K562 (cell line): ENCODE results near the gene KLK1. TPM values are rescaled to one million over a fixed set of nuclear protein-coding genes. Genes with fewer than 3 reads are reported as not detected.

ENCODE experiments used
- BRD4 ChIP-seq: fragments of 200-600 bp; sonication (generic); IDR thresholded peaks from 2 replicates; pipeline ENCODE4 v1.6.1; 2017; ENCODE audit warnings: inconsistent platforms
- CBFB ChIP-seq: sonication (generic); formaldehyde crosslinking; IDR thresholded peaks from 2 replicates; pipeline ENCODE4 v1.4.0; 2020; ENCODE audit warnings: mild to moderate bottlenecking, missing genetic modification reagents
- HDAC6 ChIP-seq: IDR thresholded peaks from 2 replicates; pipeline ENCODE4 v1.6.1; 2012; ENCODE audit warnings: low read depth, mild to moderate bottlenecking, control low read depth, inconsistent platforms, low read length, moderate library complexity
- KDM5B ChIP-seq: fragments of 200-600 bp; sonication (generic); IDR thresholded peaks from 2 replicates; pipeline ENCODE4 v1.6.1; 2012; ENCODE audit warnings: low read depth, mild to moderate bottlenecking, moderate library complexity, low read length, control low read depth, inconsistent platforms; ENCODE audit not compliant: insufficient replicate concordance
- TAF15 ChIP-seq: fragments of 200-400 bp; formaldehyde crosslinking; IDR thresholded peaks from 2 replicates; pipeline ENCODE4 v1.6.1; 2017; ENCODE audit warnings: mild to moderate bottlenecking, low read depth, low read length, moderate library complexity
- TARDBP ChIP-seq: fragments of 450-650 bp; IDR thresholded peaks from 2 replicates; pipeline ENCODE4 v1.6.1; 2016
- ZNF644 ChIP-seq: fragments of 200-800 bp; sonication (Bioruptor generic); IDR thresholded peaks from 2 replicates; pipeline ENCODE4 v1.6.1; 2016; ENCODE audit warnings: low read depth, missing genetic modification characterization, missing compliant biosample characterization
- polyA plus RNA-seq, 8 experiments: library from polyadenylated mRNA; depleted of rRNA in 4 of 8; stranded (reverse) in 5 of 8; unstranded in 3 of 8; fragments of >200 nt; fragmentation: Nextera tagmentation in 2 of 8; fragmentation: Illumina TruSeq in 1 of 8; extraction: Ambion mirVana in 2 of 8; extraction: Trizol in 1 of 8; gene quantifications; 2 replicates each; pipeline versions ENCODE4 v1.2.1 to v1.2.3, GENCODE V29; 2011 to 2014; ENCODE audit warnings: inconsistent platforms in 1 of 8, missing spikeins in 1 of 8
- total RNA-seq, 7 experiments: library from RNA; depleted of rRNA in 6 of 7; stranded (reverse); fragments of >200 nt in 6 of 7; fragmentation: Illumina TruSeq in 2 of 7; extraction: Trizol in 2 of 7; gene quantifications; 2 replicates each; pipeline versions ENCODE4 v1.2.1 to v1.2.3, GENCODE V29; 2011 to 2021; ENCODE audit warnings: low replicate concordance in 1 of 7
- TF ChIP-seq, protein P1 (sequence below): fragments of 200-800 bp; sonication (Bioruptor generic); IDR thresholded peaks from 2 replicates; pipeline ENCODE4 v1.6.1; 2017; ENCODE audit warnings: missing genetic modification characterization, missing compliant biosample characterization
- TF ChIP-seq, protein P2 (sequence below): fragments of 450-650 bp; IDR thresholded peaks from 2 replicates; pipeline ENCODE4 v1.6.1; 2014; ENCODE audit warnings: low read depth, mild to moderate bottlenecking, moderate library complexity, borderline replicate concordance
- TF ChIP-seq, protein P3 (sequence below): fragments of 200-600 bp; sonication (generic); IDR thresholded peaks from one replicate; pipeline ENCODE4 v1.6.1; 2012; ENCODE audit warnings: mild to moderate bottlenecking, low read depth, low read length, inconsistent platforms

The KLK1 gene
- total and polyA plus RNA-seq, 9 of the 15 experiments (the other 6 are each of a cell fraction or from before 2014, with no cell fraction given): 0.87 to 15.4 (median 9.1) TPM

DNA sequence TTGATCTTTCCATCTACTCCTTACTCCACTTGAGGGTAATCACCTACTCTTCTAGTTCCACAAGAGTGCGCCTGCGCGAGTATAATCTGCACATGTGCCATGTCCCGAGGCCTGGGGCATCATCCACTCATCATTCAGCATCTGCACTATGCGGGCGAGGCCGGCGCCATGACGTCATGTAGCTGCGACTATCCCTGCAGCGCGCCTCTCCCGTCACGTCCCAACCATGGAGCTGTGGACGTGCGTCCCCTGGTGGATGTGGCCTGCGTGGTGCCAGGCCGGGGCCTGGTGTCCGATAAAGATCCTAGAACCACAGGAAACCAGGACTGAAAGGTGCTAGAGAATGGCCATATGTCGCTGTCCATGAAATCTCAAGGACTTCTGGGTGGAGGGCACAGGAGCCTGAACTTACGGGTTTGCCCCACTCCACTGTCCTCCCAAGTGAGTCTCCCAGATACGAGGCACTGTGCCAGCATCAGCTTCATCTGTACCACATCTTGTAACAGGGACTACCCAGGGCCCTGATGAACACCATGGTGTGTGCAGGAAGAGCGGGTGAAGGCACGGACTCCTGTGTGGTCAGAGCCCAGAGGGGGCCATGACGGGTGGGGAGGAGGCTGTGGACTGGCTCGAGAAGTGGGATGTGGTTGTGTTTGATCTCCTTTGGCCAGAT is 47.0 kb upstream of the KLK1 start (continued):
- TF ChIP-seq TARDBP: peak; percentile 71; the same call in 1 of the 2 replicates
- TF ChIP-seq KDM5B: no peak
- TF ChIP-seq, protein P1, sequence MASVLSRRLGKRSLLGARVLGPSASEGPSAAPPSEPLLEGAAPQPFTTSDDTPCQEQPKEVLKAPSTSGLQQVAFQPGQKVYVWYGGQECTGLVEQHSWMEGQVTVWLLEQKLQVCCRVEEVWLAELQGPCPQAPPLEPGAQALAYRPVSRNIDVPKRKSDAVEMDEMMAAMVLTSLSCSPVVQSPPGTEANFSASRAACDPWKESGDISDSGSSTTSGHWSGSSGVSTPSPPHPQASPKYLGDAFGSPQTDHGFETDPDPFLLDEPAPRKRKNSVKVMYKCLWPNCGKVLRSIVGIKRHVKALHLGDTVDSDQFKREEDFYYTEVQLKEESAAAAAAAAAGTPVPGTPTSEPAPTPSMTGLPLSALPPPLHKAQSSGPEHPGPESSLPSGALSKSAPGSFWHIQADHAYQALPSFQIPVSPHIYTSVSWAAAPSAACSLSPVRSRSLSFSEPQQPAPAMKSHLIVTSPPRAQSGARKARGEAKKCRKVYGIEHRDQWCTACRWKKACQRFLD: peak; percentile 60; the same call in 1 of the 2 replicates
- peak; percentile 68; the same call in 1 of the 2 replicates for TF ChIP-seq ZNF644
- no peak for TF ChIP-seq CBFB (CRISPR knock-in tag)
- TF ChIP-seq TAF15: no peak
- TF ChIP-seq HDAC6: no peak
- no peak for TF ChIP-seq BRD4
- TF ChIP-seq, protein P2, sequence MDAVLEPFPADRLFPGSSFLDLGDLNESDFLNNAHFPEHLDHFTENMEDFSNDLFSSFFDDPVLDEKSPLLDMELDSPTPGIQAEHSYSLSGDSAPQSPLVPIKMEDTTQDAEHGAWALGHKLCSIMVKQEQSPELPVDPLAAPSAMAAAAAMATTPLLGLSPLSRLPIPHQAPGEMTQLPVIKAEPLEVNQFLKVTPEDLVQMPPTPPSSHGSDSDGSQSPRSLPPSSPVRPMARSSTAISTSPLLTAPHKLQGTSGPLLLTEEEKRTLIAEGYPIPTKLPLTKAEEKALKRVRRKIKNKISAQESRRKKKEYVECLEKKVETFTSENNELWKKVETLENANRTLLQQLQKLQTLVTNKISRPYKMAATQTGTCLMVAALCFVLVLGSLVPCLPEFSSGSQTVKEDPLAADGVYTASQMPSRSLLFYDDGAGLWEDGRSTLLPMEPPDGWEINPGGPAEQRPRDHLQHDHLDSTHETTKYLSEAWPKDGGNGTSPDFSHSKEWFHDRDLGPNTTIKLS: peak; percentile 71; the same call in 1 of the 2 replicates
- TF ChIP-seq, protein P3, sequence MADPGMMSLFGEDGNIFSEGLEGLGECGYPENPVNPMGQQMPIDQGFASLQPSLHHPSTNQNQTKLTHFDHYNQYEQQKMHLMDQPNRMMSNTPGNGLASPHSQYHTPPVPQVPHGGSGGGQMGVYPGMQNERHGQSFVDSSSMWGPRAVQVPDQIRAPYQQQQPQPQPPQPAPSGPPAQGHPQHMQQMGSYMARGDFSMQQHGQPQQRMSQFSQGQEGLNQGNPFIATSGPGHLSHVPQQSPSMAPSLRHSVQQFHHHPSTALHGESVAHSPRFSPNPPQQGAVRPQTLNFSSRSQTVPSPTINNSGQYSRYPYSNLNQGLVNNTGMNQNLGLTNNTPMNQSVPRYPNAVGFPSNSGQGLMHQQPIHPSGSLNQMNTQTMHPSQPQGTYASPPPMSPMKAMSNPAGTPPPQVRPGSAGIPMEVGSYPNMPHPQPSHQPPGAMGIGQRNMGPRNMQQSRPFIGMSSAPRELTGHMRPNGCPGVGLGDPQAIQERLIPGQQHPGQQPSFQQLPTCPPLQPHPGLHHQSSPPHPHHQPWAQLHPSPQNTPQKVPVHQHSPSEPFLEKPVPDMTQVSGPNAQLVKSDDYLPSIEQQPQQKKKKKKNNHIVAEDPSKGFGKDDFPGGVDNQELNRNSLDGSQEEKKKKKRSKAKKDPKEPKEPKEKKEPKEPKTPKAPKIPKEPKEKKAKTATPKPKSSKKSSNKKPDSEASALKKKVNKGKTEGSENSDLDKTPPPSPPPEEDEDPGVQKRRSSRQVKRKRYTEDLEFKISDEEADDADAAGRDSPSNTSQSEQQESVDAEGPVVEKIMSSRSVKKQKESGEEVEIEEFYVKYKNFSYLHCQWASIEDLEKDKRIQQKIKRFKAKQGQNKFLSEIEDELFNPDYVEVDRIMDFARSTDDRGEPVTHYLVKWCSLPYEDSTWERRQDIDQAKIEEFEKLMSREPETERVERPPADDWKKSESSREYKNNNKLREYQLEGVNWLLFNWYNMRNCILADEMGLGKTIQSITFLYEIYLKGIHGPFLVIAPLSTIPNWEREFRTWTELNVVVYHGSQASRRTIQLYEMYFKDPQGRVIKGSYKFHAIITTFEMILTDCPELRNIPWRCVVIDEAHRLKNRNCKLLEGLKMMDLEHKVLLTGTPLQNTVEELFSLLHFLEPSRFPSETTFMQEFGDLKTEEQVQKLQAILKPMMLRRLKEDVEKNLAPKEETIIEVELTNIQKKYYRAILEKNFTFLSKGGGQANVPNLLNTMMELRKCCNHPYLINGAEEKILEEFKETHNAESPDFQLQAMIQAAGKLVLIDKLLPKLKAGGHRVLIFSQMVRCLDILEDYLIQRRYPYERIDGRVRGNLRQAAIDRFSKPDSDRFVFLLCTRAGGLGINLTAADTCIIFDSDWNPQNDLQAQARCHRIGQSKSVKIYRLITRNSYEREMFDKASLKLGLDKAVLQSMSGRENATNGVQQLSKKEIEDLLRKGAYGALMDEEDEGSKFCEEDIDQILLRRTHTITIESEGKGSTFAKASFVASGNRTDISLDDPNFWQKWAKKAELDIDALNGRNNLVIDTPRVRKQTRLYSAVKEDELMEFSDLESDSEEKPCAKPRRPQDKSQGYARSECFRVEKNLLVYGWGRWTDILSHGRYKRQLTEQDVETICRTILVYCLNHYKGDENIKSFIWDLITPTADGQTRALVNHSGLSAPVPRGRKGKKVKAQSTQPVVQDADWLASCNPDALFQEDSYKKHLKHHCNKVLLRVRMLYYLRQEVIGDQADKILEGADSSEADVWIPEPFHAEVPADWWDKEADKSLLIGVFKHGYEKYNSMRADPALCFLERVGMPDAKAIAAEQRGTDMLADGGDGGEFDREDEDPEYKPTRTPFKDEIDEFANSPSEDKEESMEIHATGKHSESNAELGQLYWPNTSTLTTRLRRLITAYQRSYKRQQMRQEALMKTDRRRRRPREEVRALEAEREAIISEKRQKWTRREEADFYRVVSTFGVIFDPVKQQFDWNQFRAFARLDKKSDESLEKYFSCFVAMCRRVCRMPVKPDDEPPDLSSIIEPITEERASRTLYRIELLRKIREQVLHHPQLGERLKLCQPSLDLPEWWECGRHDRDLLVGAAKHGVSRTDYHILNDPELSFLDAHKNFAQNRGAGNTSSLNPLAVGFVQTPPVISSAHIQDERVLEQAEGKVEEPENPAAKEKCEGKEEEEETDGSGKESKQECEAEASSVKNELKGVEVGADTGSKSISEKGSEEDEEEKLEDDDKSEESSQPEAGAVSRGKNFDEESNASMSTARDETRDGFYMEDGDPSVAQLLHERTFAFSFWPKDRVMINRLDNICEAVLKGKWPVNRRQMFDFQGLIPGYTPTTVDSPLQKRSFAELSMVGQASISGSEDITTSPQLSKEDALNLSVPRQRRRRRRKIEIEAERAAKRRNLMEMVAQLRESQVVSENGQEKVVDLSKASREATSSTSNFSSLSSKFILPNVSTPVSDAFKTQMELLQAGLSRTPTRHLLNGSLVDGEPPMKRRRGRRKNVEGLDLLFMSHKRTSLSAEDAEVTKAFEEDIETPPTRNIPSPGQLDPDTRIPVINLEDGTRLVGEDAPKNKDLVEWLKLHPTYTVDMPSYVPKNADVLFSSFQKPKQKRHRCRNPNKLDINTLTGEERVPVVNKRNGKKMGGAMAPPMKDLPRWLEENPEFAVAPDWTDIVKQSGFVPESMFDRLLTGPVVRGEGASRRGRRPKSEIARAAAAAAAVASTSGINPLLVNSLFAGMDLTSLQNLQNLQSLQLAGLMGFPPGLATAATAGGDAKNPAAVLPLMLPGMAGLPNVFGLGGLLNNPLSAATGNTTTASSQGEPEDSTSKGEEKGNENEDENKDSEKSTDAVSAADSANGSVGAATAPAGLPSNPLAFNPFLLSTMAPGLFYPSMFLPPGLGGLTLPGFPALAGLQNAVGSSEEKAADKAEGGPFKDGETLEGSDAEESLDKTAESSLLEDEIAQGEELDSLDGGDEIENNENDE: no peak
